Trophoblast cell (in vitro differentiated cells and primary cell): ENCODE measurements around the gene SDK2.

ENCODE experiments used
- DNase-seq, 2 donors: peaks; one replicate each; pipeline ENCODE4 v3.0.0-alpha.2; 2016
- H2AFZ ChIP-seq: 2 replicates; pipeline ENCODE4 v1.6.1; 2013; ENCODE audit warnings: low read length, moderate library complexity, mild to moderate bottlenecking; ENCODE audit not compliant: insufficient read depth, poor library complexity
- H2AK5ac ChIP-seq: 2 replicates; pipeline ENCODE4 v1.6.1; 2013; ENCODE audit warnings: mild to moderate bottlenecking, low read length
- H2BK120ac ChIP-seq: 2 replicates; pipeline ENCODE4 v1.6.1; 2013; ENCODE audit warnings: low read length, mild to moderate bottlenecking, moderate library complexity; ENCODE audit not compliant: insufficient read depth, poor library complexity
- H2BK12ac ChIP-seq: 2 replicates; pipeline ENCODE4 v1.6.1; 2013; ENCODE audit warnings: mild to moderate bottlenecking, low read length, moderate library complexity
- H2BK5ac ChIP-seq: 2 replicates; pipeline ENCODE4 v1.6.1; 2013; ENCODE audit warnings: low read length, low read depth, moderate library complexity, mild to moderate bottlenecking; ENCODE audit not compliant: poor library complexity
- H3K14ac ChIP-seq: 2 replicates; pipeline ENCODE4 v1.6.1; 2013; ENCODE audit warnings: mild to moderate bottlenecking, low read length
- H3K18ac ChIP-seq: 2 replicates; pipeline ENCODE4 v1.6.1; 2013; ENCODE audit warnings: mild to moderate bottlenecking, low read length
- H3K23ac ChIP-seq: 2 replicates; pipeline ENCODE4 v1.6.1; 2013; ENCODE audit warnings: low read length
- H3K27ac ChIP-seq: 2 replicates; pipeline ENCODE4 v1.5.1; 2013; ENCODE audit warnings: low read depth, mild to moderate bottlenecking, inconsistent platforms, low read length, moderate library complexity
- H3K27me3 ChIP-seq: 2 replicates; pipeline ENCODE4 v1.6.1; 2013; ENCODE audit warnings: inconsistent platforms, mild to moderate bottlenecking, low read length, moderate library complexity; ENCODE audit not compliant: insufficient read depth
- H3K36me3 ChIP-seq, 2 experiments: 1 replicate in 1 of 2; 2 replicates in 1 of 2; pipeline ENCODE4 v1.6.1; 2013; ENCODE audit warnings: low read length in 2 of 2, mild to moderate bottlenecking in 2 of 2, moderate library complexity in 1 of 2; ENCODE audit not compliant: insufficient read depth in 2 of 2, control insufficient read depth in 1 of 2
- H3K4ac ChIP-seq: 2 replicates; pipeline ENCODE4 v1.6.1; 2013; ENCODE audit warnings: low read depth, mild to moderate bottlenecking, low read length, moderate library complexity
- H3K4me1 ChIP-seq, 2 experiments: 1 replicate in 1 of 2; 2 replicates in 1 of 2; pipeline ENCODE4 v1.6.1; 2013; ENCODE audit warnings: low read length in 2 of 2, mild to moderate bottlenecking in 2 of 2, moderate library complexity in 1 of 2; ENCODE audit not compliant: insufficient read depth in 2 of 2, control insufficient read depth in 1 of 2
- H3K4me2 ChIP-seq: 2 replicates; pipeline ENCODE4 v1.6.1; 2013; ENCODE audit warnings: inconsistent platforms, mild to moderate bottlenecking, low read length, moderate library complexity
- H3K4me3 ChIP-seq: 2 replicates; pipeline ENCODE4 v1.5.1; 2013; ENCODE audit warnings: mild to moderate bottlenecking, low read depth, low read length, inconsistent platforms
- H3K79me1 ChIP-seq: one replicate; pipeline ENCODE4 v1.6.1; 2013; ENCODE audit warnings: low read length
- H3K79me2 ChIP-seq: 2 replicates; pipeline ENCODE4 v1.6.1; 2013; ENCODE audit warnings: low read length, mild to moderate bottlenecking; ENCODE audit not compliant: control insufficient read depth, insufficient read depth, poor library complexity
- H3K9ac ChIP-seq: 2 replicates; pipeline ENCODE4 v1.6.1; 2013; ENCODE audit warnings: mild to moderate bottlenecking, low read length
- H3K9me3 ChIP-seq: 2 replicates; pipeline ENCODE4 v1.6.1; 2013; ENCODE audit warnings: low read depth, mild to moderate bottlenecking, control low read depth, inconsistent platforms, low read length; ENCODE audit not compliant: insufficient read depth
- H4K12ac ChIP-seq: 2 replicates; pipeline ENCODE4 v1.6.1; 2013; ENCODE audit warnings: low read depth, mild to moderate bottlenecking, low read length, moderate library complexity
- H4K8ac ChIP-seq: 2 replicates; pipeline ENCODE4 v1.6.1; 2013; ENCODE audit warnings: low read depth, mild to moderate bottlenecking, low read length, moderate library complexity
- H4K91ac ChIP-seq: one replicate; pipeline ENCODE4 v1.6.1; 2013; ENCODE audit warnings: low read depth, mild to moderate bottlenecking, low read length, moderate library complexity
- WGBS: extraction: QIAGEN DNeasy Blood & Tissue Kit; methylation state at CpG from one replicate; pipeline ENCODE4 v1.1.7; 2013; ENCODE audit warnings: missing lambda C conversion rate; ENCODE audit not compliant: insufficient read length, insufficient coverage; ENCODE audit errors: extremely low coverage; 5-methylcytosine and 5-hydroxymethylcytosine counted together

The SDK2 gene

DNA sequence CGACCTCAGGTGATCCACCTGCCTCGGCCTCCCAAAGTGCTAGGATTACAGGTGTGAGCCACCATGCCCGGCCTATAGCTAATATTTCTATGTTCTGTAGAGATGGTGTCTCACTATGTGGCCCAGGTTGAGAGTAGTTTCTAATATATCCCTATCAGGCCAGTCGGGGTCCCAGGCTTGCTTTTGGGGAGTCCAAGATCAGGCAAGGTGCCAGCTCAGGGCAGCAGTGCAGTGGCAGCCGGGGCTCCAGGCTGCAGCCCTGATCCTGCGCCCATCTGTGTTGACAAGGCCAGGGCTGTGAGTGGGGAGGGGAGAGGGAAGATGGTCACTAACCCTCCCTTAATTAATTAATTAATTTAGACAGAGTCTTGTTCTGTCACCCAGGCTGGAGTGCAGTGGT, 254.8 kb downstream of the SDK2 start:
- WGBS = no CpG with 5 or more reads among the region's 6 CpGs
- H3K36me3 ChIP-seq = peaks cover 8 to 14% of the 10 kb centered on the region in 2 experiments
- H4K8ac ChIP-seq = no peak overlapping the region
- no peak overlapping the region for H2AFZ ChIP-seq
- H3K23ac ChIP-seq = no peak overlapping the region
- no peak overlapping the region for H4K12ac ChIP-seq
- H3K27me3 ChIP-seq = no peaks in the 10 kb centered on the region
- no peak overlapping the region for H2BK120ac ChIP-seq
- no peak overlapping the region for H2BK12ac ChIP-seq
- H3K18ac ChIP-seq = no peak overlapping the region
- no peak overlapping the region for H3K4me3 ChIP-seq
- DNase-seq = no peak
- H3K4me1 ChIP-seq = no peaks in the 10 kb centered on the region
- no peak overlapping the region for H3K4me2 ChIP-seq
- H3K79me2 ChIP-seq = no peaks in the 10 kb centered on the region
- H2AK5ac ChIP-seq = no peak overlapping the region
- no peak overlapping the region for H3K14ac ChIP-seq
- H3K79me1 ChIP-seq = no peaks in the 10 kb centered on the region
- H3K27ac ChIP-seq = no peak overlapping the region
- no peak overlapping the region for H3K4ac ChIP-seq
- no peak overlapping the region for H4K91ac ChIP-seq
- H3K9me3 ChIP-seq = no peaks in the 10 kb centered on the region
- no peak overlapping the region for H3K9ac ChIP-seq
- H2BK5ac ChIP-seq = no peak overlapping the region

DNA sequence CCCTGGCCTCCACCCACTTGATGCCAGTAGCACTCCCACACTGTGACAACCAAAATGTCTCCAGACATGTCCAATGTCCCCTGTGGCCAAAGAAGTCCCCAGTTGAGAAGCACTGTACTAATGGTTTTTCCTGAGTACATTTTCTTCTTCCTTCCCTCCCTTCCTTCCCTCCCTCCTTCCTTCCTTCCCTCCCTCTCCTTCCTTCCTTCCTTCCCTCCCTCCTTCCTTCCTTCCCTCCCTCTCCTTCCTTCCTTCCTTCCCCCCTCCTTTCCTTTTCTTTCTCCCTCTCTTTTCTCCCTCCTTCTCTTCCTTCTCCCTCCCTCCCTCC, 255.7 kb downstream of the SDK2 start:
- Histone ChIP-seq H3K27me3 (no peaks in the 10 kb centered on the region), H2BK12ac (no peak overlapping the region), H3K4me2 (no peak overlapping the region), H3K4me3 (no peak overlapping the region), H3K9ac (no peak overlapping the region), H4K91ac (no peak overlapping the region), H3K79me2 (no peaks in the 10 kb centered on the region), H2BK5ac (no peak overlapping the region), H3K23ac (no peak overlapping the region), H2AK5ac (no peak overlapping the region), H3K9me3 (no peaks in the 10 kb centered on the region), H3K18ac (no peak overlapping the region), H2AFZ (no peak overlapping the region), H3K4ac (no peak overlapping the region), H4K12ac (no peak overlapping the region), H4K8ac (no peak overlapping the region), H3K36me3 (peaks cover 10 to 14% of the 10 kb centered on the region in 2 experiments), H3K27ac (no peak overlapping the region), H3K14ac (no peak overlapping the region), H2BK120ac (no peak overlapping the region), H3K4me1 (no peaks in the 10 kb centered on the region), H3K79me1 (no peaks in the 10 kb centered on the region)
- DNase-seq = no peak

DNA sequence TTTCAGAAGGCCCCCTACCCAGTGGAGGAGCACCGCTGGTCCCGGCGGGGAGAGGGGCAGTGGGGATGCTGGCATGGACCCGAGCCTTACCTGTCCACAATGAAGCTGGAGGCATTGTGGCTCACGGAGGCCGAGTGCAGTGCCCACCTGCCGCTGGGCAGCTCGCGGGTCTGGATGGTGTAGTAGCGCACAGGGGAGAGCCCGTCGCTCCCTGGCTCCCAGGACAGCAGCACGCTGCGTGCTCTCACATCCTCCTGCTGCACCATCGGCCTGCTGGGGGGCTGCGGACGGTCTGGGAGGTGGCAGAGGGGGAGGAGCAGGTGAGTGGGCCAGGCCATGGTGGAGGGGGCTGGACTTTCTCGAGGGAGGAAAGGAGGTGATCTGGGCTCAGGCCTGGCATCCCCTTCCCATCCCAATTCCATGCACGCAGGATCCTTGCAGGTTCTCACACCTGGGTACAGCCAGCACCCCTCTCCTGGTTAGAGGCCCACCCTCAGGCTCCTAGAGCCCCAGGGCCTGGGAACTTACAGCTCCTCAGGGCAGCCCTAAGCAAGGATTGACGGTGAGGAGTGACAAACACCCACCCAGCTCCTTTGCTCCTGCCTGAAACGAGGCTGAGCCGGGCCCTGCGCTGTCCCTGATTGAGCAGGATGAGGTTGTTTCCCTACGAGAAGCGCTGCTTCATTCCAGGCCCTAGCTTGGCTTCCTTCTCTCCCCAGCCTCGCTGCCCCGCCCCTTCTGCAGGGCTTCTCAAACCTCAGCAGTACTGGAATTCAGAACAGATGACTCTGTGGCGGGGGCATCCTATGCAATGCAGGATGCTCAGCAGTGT, 256.3 kb downstream of the SDK2 start:
- DNase-seq = no peak
- H3K18ac ChIP-seq = no peak overlapping the region
- no peaks in the 10 kb centered on the region for H3K27me3 ChIP-seq
- H3K9ac ChIP-seq = no peak overlapping the region
- no peak overlapping the region for H3K23ac ChIP-seq
- no peak overlapping the region for H4K8ac ChIP-seq
- H3K4me1 ChIP-seq = no peaks in the 10 kb centered on the region
- H3K79me2 ChIP-seq = no peaks in the 10 kb centered on the region
- no CpG with 5 or more reads among the region's 28 CpGs for WGBS
- no peak overlapping the region for H2AK5ac ChIP-seq
- no peak overlapping the region for H2BK12ac ChIP-seq
- no peak overlapping the region for H4K91ac ChIP-seq
- H4K12ac ChIP-seq = no peak overlapping the region
- H3K9me3 ChIP-seq = no peaks in the 10 kb centered on the region
- no peak overlapping the region for H3K4me2 ChIP-seq
- H2AFZ ChIP-seq = no peak overlapping the region
- H3K14ac ChIP-seq = no peak overlapping the region
- H3K27ac ChIP-seq = no peak overlapping the region
- H3K79me1 ChIP-seq = no peaks in the 10 kb centered on the region
- no peak overlapping the region for H2BK5ac ChIP-seq
- no peak overlapping the region for H3K4ac ChIP-seq
- peaks cover 11 to 14% of the 10 kb centered on the region in 2 experiments for H3K36me3 ChIP-seq
- no peak overlapping the region for H3K4me3 ChIP-seq
- no peak overlapping the region for H2BK120ac ChIP-seq

DNA sequence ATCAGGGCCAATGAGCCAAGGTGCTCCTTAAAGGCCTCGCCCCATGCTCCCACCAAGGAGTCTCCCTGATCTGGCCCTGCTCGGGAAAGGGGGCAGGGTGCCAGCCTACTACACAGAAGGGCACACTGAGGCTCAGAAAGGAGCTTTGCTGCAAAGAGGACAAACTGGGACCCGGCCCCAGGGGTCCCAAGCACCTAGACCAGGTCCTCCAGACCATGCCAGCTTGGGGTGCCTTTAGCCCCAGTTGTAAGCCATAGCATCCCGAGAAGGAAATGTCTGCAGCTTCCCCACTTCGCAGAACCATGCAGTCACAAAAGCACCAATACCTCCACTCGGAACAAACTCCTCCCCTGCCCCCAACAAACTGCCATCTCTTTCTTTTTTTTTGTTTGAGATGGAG, 257.7 kb downstream of the SDK2 start:
- H2AFZ ChIP-seq = no peak overlapping the region
- no peak overlapping the region for H2AK5ac ChIP-seq
- no peaks in the 10 kb centered on the region for H3K4me1 ChIP-seq
- H3K9ac ChIP-seq = no peak overlapping the region
- no peak overlapping the region for H3K4me3 ChIP-seq
- no peak overlapping the region for H3K27ac ChIP-seq
- no peaks in the 10 kb centered on the region for H3K27me3 ChIP-seq
- H4K8ac ChIP-seq = no peak overlapping the region
- peaks cover 11 to 14% of the 10 kb centered on the region in 2 experiments for H3K36me3 ChIP-seq
- H2BK120ac ChIP-seq = no peak overlapping the region
- H2BK5ac ChIP-seq = no peak overlapping the region
- no peak overlapping the region for H3K4ac ChIP-seq
- H3K79me1 ChIP-seq = no peaks in the 10 kb centered on the region
- H3K18ac ChIP-seq = no peak overlapping the region
- no peak overlapping the region for H3K14ac ChIP-seq
- no CpG with 5 or more reads among the region's 6 CpGs for WGBS
- no peak overlapping the region for H3K23ac ChIP-seq
- no peak overlapping the region for H3K4me2 ChIP-seq
- no peak overlapping the region for H2BK12ac ChIP-seq
- no peaks in the 10 kb centered on the region for H3K9me3 ChIP-seq
- no peaks in the 10 kb centered on the region for H3K79me2 ChIP-seq
- no peak for DNase-seq
- no peak overlapping the region for H4K12ac ChIP-seq
- no peak overlapping the region for H4K91ac ChIP-seq
